ENCODE measurements around the gene GALNT10.

The GALNT10 gene

DNA sequence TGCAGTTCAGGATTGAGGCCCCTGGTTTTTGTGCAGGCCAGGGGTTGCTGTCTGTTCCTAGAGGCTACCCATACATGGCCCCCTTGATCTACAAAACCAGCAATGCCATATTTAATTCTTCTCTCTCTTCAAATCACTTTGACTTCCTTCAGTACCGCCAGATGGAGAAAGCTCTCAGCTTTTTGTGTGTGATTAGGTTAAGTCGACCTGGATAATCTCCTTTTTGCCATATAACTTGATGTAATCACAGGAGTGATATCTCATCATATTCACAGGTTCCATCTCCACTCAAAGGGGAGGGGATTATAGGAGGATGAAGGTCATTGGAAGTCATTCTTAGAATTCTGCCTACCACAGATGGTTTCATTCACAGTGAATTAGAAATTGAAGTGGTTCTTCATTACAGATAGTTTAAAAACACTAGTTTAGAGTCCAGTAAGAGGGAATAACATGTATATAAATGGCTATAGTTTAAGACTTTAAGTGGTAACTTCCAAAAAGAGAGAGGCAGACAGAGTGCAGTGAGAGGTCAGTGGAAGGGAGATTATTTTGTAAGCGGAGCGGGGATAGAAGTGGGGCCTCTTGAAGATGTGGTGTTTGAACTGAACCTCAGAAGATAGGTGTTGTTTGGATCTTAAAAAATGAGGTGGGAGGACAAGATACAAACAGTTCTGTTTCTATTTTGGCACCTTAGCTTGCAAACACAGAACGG, 85.9 kb downstream of the GALNT10 start:
- no peak for TF ChIP-seq CTCF (conservative IDR thresholded peaks at IDR 0.05)
- no peak overlapping the region for H3K27ac ChIP-seq

DNA sequence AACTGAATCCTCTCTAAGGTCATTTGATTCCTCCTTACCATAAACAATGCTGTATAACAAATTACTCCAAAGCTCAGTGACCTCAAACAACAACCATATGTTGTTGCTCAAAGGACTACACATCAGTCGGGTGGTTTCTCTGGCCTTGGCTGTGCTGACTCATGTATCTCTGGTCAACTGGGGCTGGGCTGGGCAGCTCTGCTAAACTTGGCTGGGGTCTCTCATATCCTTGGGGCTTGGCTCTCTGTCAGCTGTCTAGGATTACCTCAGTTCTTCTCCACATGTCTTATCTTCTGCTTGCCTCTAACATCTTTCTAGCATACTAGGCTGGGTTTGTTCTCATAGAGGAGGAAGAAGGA, 86.4 kb downstream of the GALNT10 start:
- no peak overlapping the region for H3K27ac ChIP-seq
- TF ChIP-seq CTCF (conservative IDR thresholded peaks at IDR 0.05): no peak

DNA sequence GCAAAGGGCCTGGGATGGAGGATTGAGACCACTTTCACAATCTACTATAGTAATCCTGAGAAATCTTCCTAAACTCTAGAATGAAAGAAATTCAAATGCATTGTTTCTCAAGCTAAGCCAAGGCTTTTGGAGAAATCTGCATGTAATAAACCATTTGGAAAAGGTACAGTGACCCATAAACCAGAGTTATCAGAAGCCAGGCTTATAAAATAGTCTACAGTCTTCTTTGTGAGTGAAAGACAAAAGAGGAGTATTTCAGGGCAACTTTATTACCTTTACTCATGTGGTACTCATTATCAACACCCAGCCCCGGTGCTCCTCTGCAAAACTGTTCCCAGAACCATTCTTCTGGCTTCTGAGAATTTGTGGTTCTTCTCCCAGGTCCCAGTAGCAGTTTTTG, 87.0 kb downstream of the GALNT10 start:
- no peak for TF ChIP-seq CTCF (conservative IDR thresholded peaks at IDR 0.05)
- H3K27ac ChIP-seq: no peak overlapping the region

- no peak for TF ChIP-seq CTCF (conservative IDR thresholded peaks at IDR 0.05)
Observed at GRCh38 chr5:154278186-154278585, 87.7 kb downstream of the GALNT10 start.

GRCh38 chr5:154278908-154279307, 88.4 kb downstream of the GALNT10 start:
- no peak overlapping the region for H3K27ac ChIP-seq
- TF ChIP-seq CTCF (conservative IDR thresholded peaks at IDR 0.05): no peak

More at GRCh38 chr5:154278186-154278585, 87.7 kb downstream of the GALNT10 start:
- H3K27ac ChIP-seq: no peak overlapping the region

- TF ChIP-seq CTCF (conservative IDR thresholded peaks at IDR 0.05): no peak
- H3K27ac ChIP-seq: no peak overlapping the region
Observed at GRCh38 chr5:154284433-154284832, 93.9 kb downstream of the GALNT10 start.

GRCh38 chr5:154285661-154286408, 95.3 kb downstream of the GALNT10 start:
- H3K27ac ChIP-seq: no peak overlapping the region
- TF ChIP-seq CTCF (conservative IDR thresholded peaks at IDR 0.05): no peak
